Fibroblast of lung (primary cell): Measurements from ENCODE around the gene HIRIP3. TPM values are rescaled to one million over a fixed set of nuclear protein-coding genes. Genes with fewer than 3 reads are reported as not detected.

ENCODE experiments used
- DNase-seq, 2 donors: peaks; one replicate each; pipeline versions ENCODE4 v3.0.0 to v3.0.0-alpha.2; 2010; ENCODE audit warnings: low read depth in 2 of 2
- H2AFZ ChIP-seq: 2 replicates; pipeline ENCODE4 v1.5.1; 2012; ENCODE audit warnings: low read length, control low read depth, inconsistent platforms
- H3K27ac ChIP-seq: 2 replicates; pipeline ENCODE4 v1.5.1; 2011; ENCODE audit warnings: low read length, control low read depth; ENCODE audit not compliant: insufficient read depth
- H3K27me3 ChIP-seq: 2 replicates; pipeline ENCODE4 v1.5.1; 2011; ENCODE audit warnings: mild to moderate bottlenecking, low read length; ENCODE audit not compliant: control insufficient read depth, insufficient read depth
- H3K36me3 ChIP-seq: 2 replicates; pipeline ENCODE4 v1.5.1; 2011; ENCODE audit warnings: low read length; ENCODE audit not compliant: control insufficient read depth, insufficient read depth
- H3K4me1 ChIP-seq: 2 replicates; pipeline ENCODE4 v1.5.1; 2011; ENCODE audit warnings: low read length; ENCODE audit not compliant: control insufficient read depth, insufficient read depth; ENCODE audit errors: extremely low read depth
- H3K4me2 ChIP-seq: 2 replicates; pipeline ENCODE4 v1.5.1; 2011; ENCODE audit warnings: low read length, control low read depth; ENCODE audit not compliant: insufficient read depth; ENCODE audit errors: extremely low read depth
- H3K4me3 ChIP-seq, 4 experiments: fragments of 200-600 bp in 1 of 4; sonication (generic) in 1 of 4; replicated peaks in 1 of 4; 2 replicates each; pipeline ENCODE4 v1.5.1; 2011 to 2016; ENCODE audit warnings: low read length in 4 of 4, low read depth in 3 of 4, mild to moderate bottlenecking in 3 of 4, control low read depth in 2 of 4, inconsistent platforms in 1 of 4, mixed read lengths in 1 of 4; ENCODE audit not compliant: insufficient read depth in 1 of 4; ENCODE audit errors: control extremely low read depth in 1 of 4
- H3K79me2 ChIP-seq: 2 replicates; pipeline ENCODE4 v1.5.1; 2012; ENCODE audit warnings: mild to moderate bottlenecking, low read length, inconsistent platforms; ENCODE audit not compliant: control insufficient read depth, insufficient read depth
- H3K9ac ChIP-seq: 2 replicates; pipeline ENCODE4 v1.5.1; 2011; ENCODE audit warnings: mild to moderate bottlenecking, low read length, control low read depth; ENCODE audit not compliant: insufficient read depth
- H3K9me3 ChIP-seq: 2 replicates; pipeline ENCODE4 v1.5.1; 2012; ENCODE audit warnings: low read depth, low read length; ENCODE audit not compliant: control insufficient read depth, insufficient read depth
- H4K20me1 ChIP-seq: 2 replicates; pipeline ENCODE4 v1.5.1; 2011; ENCODE audit warnings: low read length; ENCODE audit not compliant: control insufficient read depth, insufficient read depth; ENCODE audit errors: extremely low read depth
- EZH2 ChIP-seq: IDR thresholded peaks from 2 replicates; pipeline ENCODE4 v1.5.1; 2012; ENCODE audit warnings: low read length, control low read depth, mild to moderate bottlenecking; ENCODE audit errors: missing control alignments
- polyA plus RNA-seq, 2 donors: library from polyadenylated mRNA; depleted of rRNA in 1 of 2; stranded (reverse) in 1 of 2; unstranded in 1 of 2; fragments of >200 nt; gene quantifications; 2 replicates each; pipeline ENCODE4 v1.2.1, GENCODE V29; 2011 to 2012; ENCODE audit warnings: missing spikeins in 1 of 2
- total RNA-seq: library from RNA; depleted of rRNA; stranded (reverse); fragments of >200 nt; gene quantifications from 2 replicates; pipeline ENCODE4 v1.2.1, GENCODE V29; 2014
- TF ChIP-seq, protein P1 (sequence below), 2 donors: IDR thresholded peaks in 1 of 2; conservative IDR thresholded peaks in 1 of 2; 1 replicate in 1 of 2; 2 replicates in 1 of 2; pipeline ENCODE4 v1.5.1; 2011 to 2012; ENCODE audit warnings: low read length in 2 of 2, control low read depth in 1 of 2, inconsistent platforms in 1 of 2, low read depth in 1 of 2, mild to moderate bottlenecking in 1 of 2

The HIRIP3 gene
- total and polyA plus RNA-seq, 2 donors (not counting 1 experiment from before 2014, with no cell fraction given), result 3.0 to 7.9 TPM

DNA sequence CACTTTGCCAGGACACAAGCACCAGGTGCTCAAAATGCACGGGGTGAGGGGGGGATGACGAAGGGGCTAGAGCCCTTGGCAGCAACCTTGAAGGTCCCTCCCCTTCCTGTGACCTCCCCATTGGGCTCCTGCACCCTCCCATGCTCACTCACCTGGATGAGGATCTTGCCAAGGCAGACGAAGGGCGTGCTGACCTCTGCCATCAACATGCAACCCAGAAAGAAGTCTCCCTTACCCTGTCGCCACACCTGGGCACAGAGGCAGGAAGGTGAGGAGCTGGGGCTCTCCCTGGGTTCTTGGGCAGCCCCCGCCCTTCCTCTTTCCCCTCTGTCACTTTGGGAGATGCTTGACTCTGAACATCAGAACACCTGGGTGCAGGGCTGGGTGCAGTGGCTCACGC is 30.2 kb upstream of the HIRIP3 start:
- Histone ChIP-seq H3K79me2 (no peaks in the 10 kb centered on the region), H3K27me3 (peaks cover 33% of the 10 kb centered on the region), H4K20me1 (no peaks in the 10 kb centered on the region), H3K9me3 (no peaks in the 10 kb centered on the region), H3K9ac (no peak overlapping the region), H3K4me3 (no peak overlapping the region), H3K4me2 (no peak overlapping the region), H3K27ac (no peak overlapping the region), H2AFZ (no peak overlapping the region), H3K36me3 (no peaks in the 10 kb centered on the region), H3K4me1 (no peaks in the 10 kb centered on the region)
- TF ChIP-seq, protein P1, sequence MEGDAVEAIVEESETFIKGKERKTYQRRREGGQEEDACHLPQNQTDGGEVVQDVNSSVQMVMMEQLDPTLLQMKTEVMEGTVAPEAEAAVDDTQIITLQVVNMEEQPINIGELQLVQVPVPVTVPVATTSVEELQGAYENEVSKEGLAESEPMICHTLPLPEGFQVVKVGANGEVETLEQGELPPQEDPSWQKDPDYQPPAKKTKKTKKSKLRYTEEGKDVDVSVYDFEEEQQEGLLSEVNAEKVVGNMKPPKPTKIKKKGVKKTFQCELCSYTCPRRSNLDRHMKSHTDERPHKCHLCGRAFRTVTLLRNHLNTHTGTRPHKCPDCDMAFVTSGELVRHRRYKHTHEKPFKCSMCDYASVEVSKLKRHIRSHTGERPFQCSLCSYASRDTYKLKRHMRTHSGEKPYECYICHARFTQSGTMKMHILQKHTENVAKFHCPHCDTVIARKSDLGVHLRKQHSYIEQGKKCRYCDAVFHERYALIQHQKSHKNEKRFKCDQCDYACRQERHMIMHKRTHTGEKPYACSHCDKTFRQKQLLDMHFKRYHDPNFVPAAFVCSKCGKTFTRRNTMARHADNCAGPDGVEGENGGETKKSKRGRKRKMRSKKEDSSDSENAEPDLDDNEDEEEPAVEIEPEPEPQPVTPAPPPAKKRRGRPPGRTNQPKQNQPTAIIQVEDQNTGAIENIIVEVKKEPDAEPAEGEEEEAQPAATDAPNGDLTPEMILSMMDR (conservative IDR thresholded peaks at IDR 0.05 in 1 of 2, IDR thresholded peaks at IDR 0.05 in 1 of 2; ENCODE audit: low read depth in 1 of 2, low read length in 2 of 2), result no peak
- TF ChIP-seq EZH2, result no peak
- no peak for DNase-seq

DNA sequence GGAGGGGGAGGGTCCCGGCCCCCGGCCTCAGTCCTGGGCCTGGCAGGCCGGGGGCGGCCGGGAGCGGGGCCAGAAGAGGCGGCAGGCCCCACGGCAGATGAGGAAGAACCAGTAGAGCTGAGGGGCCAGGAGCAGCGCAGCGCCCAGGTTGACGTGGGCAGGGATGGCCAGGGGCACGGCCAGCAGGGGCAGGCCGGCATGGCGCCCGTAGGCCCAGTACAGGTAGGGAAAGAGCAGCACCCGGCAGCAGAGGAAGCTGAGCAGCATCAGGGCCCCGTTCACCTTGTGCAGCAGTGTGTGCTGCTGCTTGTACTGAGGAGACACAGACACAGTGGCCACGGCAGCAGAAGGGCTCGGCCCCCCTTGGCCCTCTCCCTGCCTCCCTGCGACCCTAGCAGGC is 29.7 kb upstream of the HIRIP3 start:
- TF ChIP-seq EZH2, result no peak
- TF ChIP-seq, protein P1 (conservative IDR thresholded peaks at IDR 0.05 in 1 of 2, IDR thresholded peaks at IDR 0.05 in 1 of 2; ENCODE audit: low read depth in 1 of 2, low read length in 2 of 2), result no peak
- Histone ChIP-seq H3K4me1 (no peaks in the 10 kb centered on the region), H3K4me3 (no peak overlapping the region), H4K20me1 (no peaks in the 10 kb centered on the region), H3K27ac (no peak overlapping the region), H3K79me2 (no peaks in the 10 kb centered on the region), H3K9me3 (no peaks in the 10 kb centered on the region), H3K4me2 (no peak overlapping the region), H3K27me3 (peaks cover 32% of the 10 kb centered on the region), H3K9ac (no peak overlapping the region), H2AFZ (no peak overlapping the region), H3K36me3 (no peaks in the 10 kb centered on the region)
- DNase-seq, result no peak

DNA sequence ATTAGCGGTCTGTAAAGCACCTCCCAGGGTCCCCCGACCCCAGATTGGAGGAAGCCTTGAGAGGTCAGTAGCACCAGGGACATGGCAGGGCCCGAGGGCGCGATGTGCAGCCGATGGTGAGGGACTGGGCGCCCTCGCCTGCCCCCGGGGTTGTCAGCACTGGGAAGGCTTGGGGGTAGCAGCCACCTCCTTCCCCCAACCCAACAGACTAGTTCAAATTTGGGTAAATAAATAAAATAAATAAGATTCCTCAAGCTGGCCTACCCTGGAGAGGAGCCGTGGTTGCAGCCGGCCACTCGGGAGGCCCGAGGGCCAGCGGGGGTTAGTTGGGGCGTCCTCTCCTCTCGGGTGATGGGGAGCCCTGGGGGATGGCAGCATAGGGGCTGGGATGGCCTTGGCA is 29.0 kb upstream of the HIRIP3 start:
- Histone ChIP-seq H3K27me3 (peaks cover 25% of the 10 kb centered on the region), H3K4me2 (no peak overlapping the region), H2AFZ (no peak overlapping the region), H3K79me2 (no peaks in the 10 kb centered on the region), H3K4me3 (no peak overlapping the region), H3K36me3 (no peaks in the 10 kb centered on the region), H3K9me3 (no peaks in the 10 kb centered on the region), H3K9ac (no peak overlapping the region), H3K4me1 (no peaks in the 10 kb centered on the region), H3K27ac (no peak overlapping the region), H4K20me1 (no peaks in the 10 kb centered on the region)
- TF ChIP-seq, protein P1 (conservative IDR thresholded peaks at IDR 0.05 in 1 of 2, IDR thresholded peaks at IDR 0.05 in 1 of 2; ENCODE audit: low read depth in 1 of 2, low read length in 2 of 2), result no peak
- TF ChIP-seq EZH2, result no peak
- no peak for DNase-seq
